Central memory CD8-positive, alpha-beta T cell (primary cell): Measurements from ENCODE around the gene EEFSEC.

Experiments
- ATAC-seq: fragments of 150-1000 bp; cut with Tn5 transposase; replicated peaks from 2 replicates; pipeline ENCODE4 v1.10.0; 2022; ENCODE audit warnings: mild to moderate bottlenecking, moderate FRiP score, moderate number of reproducible peaks; ENCODE audit not compliant: poor library complexity, severe bottlenecking; ENCODE audit errors: extremely low read depth
- DNase-seq, 2 donors: peaks; one replicate each; pipeline ENCODE4 v3.0.0; 2021; ENCODE audit warnings: low spot score in 2 of 2
- H3K27ac Mint-ChIP-seq: one replicate; pipeline ENCODE4 v1.8.0; 2022; ENCODE audit warnings: low read depth, mild to moderate bottlenecking, moderate library complexity, mixed read lengths
- H3K27me3 Mint-ChIP-seq: one replicate; pipeline ENCODE4 v1.8.0; 2022; ENCODE audit warnings: mixed read lengths
- H3K36me3 Mint-ChIP-seq: one replicate; pipeline ENCODE4 v1.8.0; 2022; ENCODE audit warnings: mild to moderate bottlenecking, moderate library complexity, mixed read lengths; ENCODE audit not compliant: insufficient read depth
- H3K4me1 Mint-ChIP-seq: one replicate; pipeline ENCODE4 v1.8.0; 2022; ENCODE audit warnings: mixed read lengths
- H3K4me3 Mint-ChIP-seq: one replicate; pipeline ENCODE4 v1.8.0; 2022; ENCODE audit warnings: mild to moderate bottlenecking, moderate library complexity, mixed read lengths
- H3K9me3 Mint-ChIP-seq: one replicate; pipeline ENCODE4 v1.8.0; 2022; ENCODE audit warnings: mixed read lengths

EEFSEC gene

DNA sequence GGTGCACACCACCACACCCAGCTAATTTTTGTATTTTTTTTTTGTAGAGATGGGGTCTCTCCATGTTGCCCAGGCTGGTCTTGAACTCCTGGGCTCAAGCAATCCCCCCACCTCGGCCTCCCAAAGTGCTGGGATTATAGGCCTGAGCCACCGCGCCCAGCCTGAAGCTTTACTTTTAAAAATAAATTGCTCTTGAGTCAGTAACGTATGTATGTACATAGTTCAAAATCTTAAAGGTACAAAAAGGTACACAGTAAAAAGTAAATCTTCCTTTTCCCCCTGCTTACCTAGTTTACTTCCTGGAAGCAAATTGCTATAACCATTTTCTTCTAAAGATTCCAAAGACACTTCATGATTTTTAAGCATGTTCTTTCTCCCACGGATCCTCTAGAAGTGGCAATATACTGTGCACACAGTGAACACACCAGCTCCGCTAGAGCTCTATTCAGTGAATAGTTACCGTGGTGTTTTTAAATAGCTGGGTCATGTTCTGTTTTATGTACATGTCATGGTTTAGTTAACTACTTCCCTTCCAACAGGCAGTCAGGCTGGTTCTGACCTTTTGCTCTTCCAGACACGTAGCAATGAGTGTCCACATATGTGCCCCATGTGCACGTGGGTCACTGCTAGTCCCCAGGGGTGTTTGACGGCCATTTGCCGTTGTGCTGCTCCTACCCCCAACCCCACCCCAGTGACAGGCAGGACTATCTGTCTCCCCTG, 82.1 kb downstream of the EEFSEC start:
- H3K9me3 Mint-ChIP-seq, result no peaks in the 10 kb centered on the region
- H3K4me3 Mint-ChIP-seq, result no peak overlapping the region
- no peaks in the 10 kb centered on the region for H3K36me3 Mint-ChIP-seq
- no peaks in the 10 kb centered on the region for H3K27me3 Mint-ChIP-seq
- H3K4me1 Mint-ChIP-seq, result peaks cover 32% of the 10 kb centered on the region
- H3K27ac Mint-ChIP-seq, result no peak overlapping the region
- no peak for ATAC-seq
- no peak for DNase-seq

DNA sequence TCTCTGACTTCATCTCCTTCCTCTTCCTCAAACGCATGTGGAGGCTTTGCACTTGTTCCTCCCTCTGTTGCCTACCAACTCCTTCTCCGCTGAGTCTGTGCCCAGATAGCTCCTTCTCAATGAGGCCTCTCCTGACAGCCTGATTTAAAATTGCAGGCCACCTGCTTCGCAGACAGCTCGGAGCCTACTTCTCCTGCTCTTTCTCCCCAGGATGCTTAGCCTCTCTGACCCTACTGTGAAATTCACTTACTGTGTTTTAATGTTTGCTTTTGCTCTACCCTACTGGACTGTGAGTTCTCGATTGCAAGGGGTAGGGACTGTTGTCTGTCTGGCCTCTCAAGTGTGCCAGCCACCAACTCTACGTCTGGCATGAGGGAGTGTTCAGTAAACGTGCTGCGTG, 83.4 kb downstream of the EEFSEC start:
- DNase-seq (no peak), ATAC-seq (no peak)
- H3K4me3 Mint-ChIP-seq, result no peak overlapping the region
- H3K27ac Mint-ChIP-seq, result no peak overlapping the region
- H3K36me3 Mint-ChIP-seq, result peaks cover 1% of the 10 kb centered on the region
- no peaks in the 10 kb centered on the region for H3K9me3 Mint-ChIP-seq
- H3K27me3 Mint-ChIP-seq, result no peaks in the 10 kb centered on the region
- H3K4me1 Mint-ChIP-seq, result peaks cover 31% of the 10 kb centered on the region

DNA sequence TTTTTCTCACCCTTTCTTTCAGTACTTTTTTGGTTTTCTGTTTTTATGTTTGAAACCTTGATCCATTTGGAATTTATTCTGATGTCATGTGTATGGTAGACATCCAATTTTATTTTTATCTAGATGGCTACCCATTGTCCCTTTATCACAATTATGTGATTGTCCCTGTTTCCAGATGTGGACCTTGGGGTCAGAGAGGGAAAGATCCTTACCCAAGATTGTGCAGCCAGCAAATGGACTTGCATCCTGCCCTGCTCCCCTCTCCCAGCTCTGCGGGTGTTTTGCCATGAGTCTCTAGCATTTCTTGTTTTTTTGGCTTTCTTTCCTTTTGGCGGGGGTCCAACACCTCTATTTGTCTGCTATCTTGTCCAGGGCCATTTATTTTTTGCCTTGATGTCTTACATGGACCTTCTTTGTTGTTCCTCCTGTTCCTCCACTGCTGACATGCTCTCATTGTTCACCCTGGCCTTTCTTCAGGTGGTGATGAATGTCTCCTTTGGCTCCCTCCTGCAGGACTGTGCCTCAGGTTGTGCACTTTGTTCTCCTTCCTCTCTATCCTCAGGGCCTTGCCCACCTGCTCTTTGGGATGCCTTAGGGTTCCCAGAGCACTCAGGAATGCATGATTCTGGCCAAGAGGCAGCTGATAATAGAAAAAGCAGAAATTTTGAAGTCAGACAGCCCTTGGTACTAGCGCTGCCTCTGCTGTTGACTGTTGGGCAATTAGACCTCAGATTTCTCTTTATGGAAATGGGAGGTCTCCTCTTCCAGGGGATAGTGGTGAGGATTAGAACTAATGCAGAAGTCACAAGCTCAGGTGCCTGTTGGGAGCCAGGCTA, 84.3 kb downstream of the EEFSEC start:
- no peak for ATAC-seq
- DNase-seq, result no peak
- no peak overlapping the region for H3K4me3 Mint-ChIP-seq
- H3K4me1 Mint-ChIP-seq, result peaks cover 33% of the 10 kb centered on the region
- H3K27me3 Mint-ChIP-seq, result no peaks in the 10 kb centered on the region
- H3K9me3 Mint-ChIP-seq, result no peaks in the 10 kb centered on the region
- H3K36me3 Mint-ChIP-seq, result peaks cover 1% of the 10 kb centered on the region
- H3K27ac Mint-ChIP-seq, result peak overlapping the region; percentile 52

DNA sequence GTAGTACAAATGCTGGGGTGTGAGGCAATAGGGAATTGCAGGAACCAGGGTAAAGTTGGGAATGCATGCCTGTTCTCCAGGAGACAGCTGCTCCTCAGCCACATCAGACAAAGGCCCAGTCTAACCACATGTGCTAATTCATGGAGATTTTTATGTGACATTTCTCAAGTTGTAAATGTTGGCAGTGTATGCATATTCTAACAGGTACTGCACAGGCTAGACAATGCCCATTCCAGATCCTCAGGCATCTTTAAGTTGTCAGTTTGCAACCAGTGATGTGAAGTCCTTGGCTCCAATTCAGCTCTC, 84.9 kb downstream of the EEFSEC start:
- peaks cover 38% of the 10 kb centered on the region for H3K4me1 Mint-ChIP-seq
- ATAC-seq (no peak), DNase-seq (no peak)
- no peaks in the 10 kb centered on the region for H3K27me3 Mint-ChIP-seq
- H3K27ac Mint-ChIP-seq, result no peak overlapping the region
- no peaks in the 10 kb centered on the region for H3K9me3 Mint-ChIP-seq
- no peak overlapping the region for H3K4me3 Mint-ChIP-seq
- H3K36me3 Mint-ChIP-seq, result peaks cover 1% of the 10 kb centered on the region

DNA sequence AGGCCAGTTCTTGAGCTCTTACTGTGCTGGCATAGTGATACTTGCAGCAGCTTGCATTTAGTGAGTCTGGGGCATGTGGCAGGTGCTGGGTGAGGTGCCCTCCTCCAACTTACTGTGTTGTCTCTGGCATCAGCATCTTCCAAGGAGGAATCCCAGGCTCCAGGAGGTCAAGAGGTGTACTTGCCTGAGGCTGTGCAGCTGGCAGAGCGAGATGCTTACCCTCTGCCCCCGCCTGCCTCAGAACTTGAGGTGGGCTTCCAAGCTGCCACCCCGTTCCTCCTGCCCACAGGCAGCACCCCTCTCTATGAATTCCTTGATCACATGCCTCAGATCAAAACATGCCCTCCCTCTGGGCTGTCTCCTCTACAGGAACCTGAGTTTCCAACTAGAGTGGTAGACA, 86.0 kb downstream of the EEFSEC start:
- Mint-ChIP-seq H3K27me3 (no peaks in the 10 kb centered on the region), H3K4me1 (peaks cover 44% of the 10 kb centered on the region), H3K27ac (no peak overlapping the region), H3K36me3 (peaks cover 3% of the 10 kb centered on the region), H3K4me3 (no peak overlapping the region), H3K9me3 (no peaks in the 10 kb centered on the region)
- DNase-seq (no peak), ATAC-seq (no peak)

DNA sequence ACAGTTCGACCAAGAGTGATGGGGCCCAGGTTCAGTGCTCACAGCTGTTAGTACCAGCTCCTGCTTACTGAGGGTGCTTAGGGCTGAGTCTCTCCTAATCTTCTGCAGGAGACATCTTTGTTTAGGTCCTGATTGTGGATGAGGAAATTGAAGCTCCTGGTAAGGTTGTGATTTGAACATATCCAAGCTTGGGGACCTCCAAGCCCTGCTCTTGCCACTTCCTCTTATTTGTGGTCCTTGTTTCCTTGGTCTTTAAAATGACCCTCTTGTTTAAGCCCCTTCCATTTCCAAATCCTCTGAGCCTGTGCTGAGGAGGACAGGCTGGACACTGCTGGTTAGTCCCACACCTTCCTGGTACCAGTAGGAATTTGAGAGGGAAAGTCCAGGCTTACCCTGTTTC, 87.0 kb downstream of the EEFSEC start:
- no peak for ATAC-seq
- H3K9me3 Mint-ChIP-seq, result no peaks in the 10 kb centered on the region
- H3K4me3 Mint-ChIP-seq, result no peak overlapping the region
- peaks cover 3% of the 10 kb centered on the region for H3K36me3 Mint-ChIP-seq
- H3K4me1 Mint-ChIP-seq, result peaks cover 44% of the 10 kb centered on the region
- H3K27ac Mint-ChIP-seq, result no peak overlapping the region
- H3K27me3 Mint-ChIP-seq, result no peaks in the 10 kb centered on the region
- no peak for DNase-seq

DNA sequence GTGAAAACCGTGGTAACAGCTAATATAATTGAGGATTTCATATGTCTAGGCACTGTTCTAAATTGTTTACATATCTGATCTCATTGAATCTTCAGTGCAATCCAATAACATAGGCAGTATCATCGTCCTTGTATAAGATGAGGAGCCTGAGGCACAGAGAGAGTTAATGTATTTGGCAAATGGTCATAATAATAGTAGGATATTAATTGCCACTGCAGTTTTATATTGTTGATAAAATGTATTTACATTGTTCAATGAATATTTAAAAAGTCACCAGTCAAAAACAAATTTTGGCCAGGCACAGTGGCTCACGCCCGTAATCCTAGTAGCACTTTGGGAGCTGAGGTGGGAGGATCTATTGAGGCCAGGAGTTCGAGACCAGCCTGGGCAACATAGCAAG, 88.5 kb downstream of the EEFSEC start:
- no peak overlapping the region for H3K4me3 Mint-ChIP-seq
- ATAC-seq (no peak), DNase-seq (no peak)
- H3K36me3 Mint-ChIP-seq, result peaks cover 5% of the 10 kb centered on the region
- H3K27me3 Mint-ChIP-seq, result no peaks in the 10 kb centered on the region
- H3K9me3 Mint-ChIP-seq, result no peaks in the 10 kb centered on the region
- H3K4me1 Mint-ChIP-seq, result peaks cover 39% of the 10 kb centered on the region
- no peak overlapping the region for H3K27ac Mint-ChIP-seq

GRCh38 chr3:128242818-128243601, 89.7 kb downstream of the EEFSEC start:
- DNase-seq (no peak), ATAC-seq (no peak)
- Mint-ChIP-seq H3K36me3 (peaks cover 10% of the 10 kb centered on the region), H3K4me1 (peaks cover 34% of the 10 kb centered on the region), H3K27me3 (no peaks in the 10 kb centered on the region), H3K4me3 (no peak overlapping the region), H3K9me3 (no peaks in the 10 kb centered on the region), H3K27ac (peak overlapping the region; percentile 38)

DNA sequence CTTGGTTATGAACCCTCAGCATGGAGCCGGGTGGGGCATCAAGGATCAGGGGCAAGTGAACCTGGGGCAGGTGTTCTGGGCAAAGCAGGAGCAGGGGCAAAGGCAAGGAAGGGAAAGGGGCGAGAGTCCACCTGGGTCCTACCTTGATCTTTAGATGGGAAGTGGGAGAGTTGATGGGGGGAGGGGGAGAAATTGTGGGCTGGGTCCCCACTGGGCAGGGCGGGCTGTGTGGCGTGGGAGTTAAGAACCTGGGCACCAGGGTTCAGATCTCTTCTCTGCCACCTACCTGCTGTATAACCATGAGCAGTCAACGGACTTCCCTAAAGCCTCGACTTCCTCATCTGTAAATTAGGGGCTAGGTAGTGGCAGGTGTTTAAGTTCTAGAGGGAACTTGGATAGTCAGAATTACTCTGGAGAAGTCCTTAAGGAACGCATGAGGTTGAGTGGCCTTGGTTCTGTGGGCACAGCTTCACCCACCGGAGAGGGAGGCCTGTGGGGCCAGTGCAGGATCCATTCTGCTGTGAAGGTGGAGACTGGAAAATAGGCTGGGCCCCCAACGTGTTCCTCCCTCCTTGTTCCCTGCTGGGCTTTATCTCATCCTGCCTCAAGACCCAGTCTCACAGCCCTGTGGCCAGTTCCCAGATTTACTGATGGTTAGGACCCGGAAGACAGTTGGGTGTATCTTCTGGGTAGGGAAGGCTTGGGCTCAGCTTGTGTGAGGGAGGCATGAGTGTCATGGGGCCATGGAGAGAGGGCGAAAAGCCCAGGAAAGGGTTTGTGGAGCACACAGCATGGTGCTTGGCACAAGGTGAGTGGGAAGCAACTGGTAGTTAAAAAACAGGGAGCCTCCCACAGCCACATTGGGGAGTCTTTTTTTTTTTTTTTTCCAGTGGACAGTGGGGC, 90.6 kb downstream of the EEFSEC start:
- H3K27me3 Mint-ChIP-seq, result no peaks in the 10 kb centered on the region
- DNase-seq (no peak), ATAC-seq (no peak)
- no peak overlapping the region for H3K4me3 Mint-ChIP-seq
- peaks cover 10% of the 10 kb centered on the region for H3K36me3 Mint-ChIP-seq
- no peaks in the 10 kb centered on the region for H3K9me3 Mint-ChIP-seq
- H3K4me1 Mint-ChIP-seq, result peaks cover 34% of the 10 kb centered on the region
- H3K27ac Mint-ChIP-seq, result peak overlapping the region; percentile 38

DNA sequence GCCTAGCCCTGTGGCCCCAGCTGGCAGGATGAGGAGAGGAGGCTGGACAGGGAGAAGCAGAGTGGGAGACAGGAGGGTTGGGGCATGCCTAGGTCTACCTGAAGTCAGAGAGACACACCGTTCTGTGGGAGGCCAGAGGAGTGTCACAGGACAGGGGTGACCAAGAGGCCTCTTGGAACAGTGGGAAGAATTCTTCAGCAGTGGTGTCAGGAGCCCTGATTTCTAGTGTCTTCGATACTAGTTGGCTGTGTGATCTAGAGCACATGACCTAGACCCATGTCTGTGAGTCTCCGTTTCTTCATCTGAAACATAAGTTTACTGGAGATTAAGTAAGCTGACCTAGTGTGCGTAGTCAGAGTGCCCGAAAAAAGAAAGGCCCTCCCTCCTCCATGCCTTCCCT, 92.2 kb downstream of the EEFSEC start:
- no peak overlapping the region for H3K27ac Mint-ChIP-seq

GRCh38 chr3:128247666-128248409, 94.6 kb downstream of the EEFSEC start:
- ATAC-seq (no peak), DNase-seq (no peak)
- Mint-ChIP-seq H3K4me3 (no peak overlapping the region), H3K36me3 (peaks cover 14% of the 10 kb centered on the region), H3K27ac (peak overlapping the region; percentile 44), H3K27me3 (no peaks in the 10 kb centered on the region), H3K9me3 (no peaks in the 10 kb centered on the region), H3K4me1 (peaks cover 39% of the 10 kb centered on the region)

More for the DNA sequence above, 92.2 kb downstream of the EEFSEC start:
- no peaks in the 10 kb centered on the region for H3K9me3 Mint-ChIP-seq
- no peak for DNase-seq
- no peak overlapping the region for H3K4me3 Mint-ChIP-seq
- no peak for ATAC-seq
- H3K4me1 Mint-ChIP-seq, result peaks cover 36% of the 10 kb centered on the region
- no peaks in the 10 kb centered on the region for H3K27me3 Mint-ChIP-seq
- peaks cover 13% of the 10 kb centered on the region for H3K36me3 Mint-ChIP-seq
